Left hindlimb (tissue), 1 donor: Measurements from ENCODE around the gene SPIRE1.
A peak's percentile ranks its signal among the peaks of the same experiment; 100 is the strongest.

Source experiments
- DNase-seq: peaks from one replicate; pipeline ENCODE4 v3.0.0-alpha.2; 2018

SPIRE1 gene

DNA sequence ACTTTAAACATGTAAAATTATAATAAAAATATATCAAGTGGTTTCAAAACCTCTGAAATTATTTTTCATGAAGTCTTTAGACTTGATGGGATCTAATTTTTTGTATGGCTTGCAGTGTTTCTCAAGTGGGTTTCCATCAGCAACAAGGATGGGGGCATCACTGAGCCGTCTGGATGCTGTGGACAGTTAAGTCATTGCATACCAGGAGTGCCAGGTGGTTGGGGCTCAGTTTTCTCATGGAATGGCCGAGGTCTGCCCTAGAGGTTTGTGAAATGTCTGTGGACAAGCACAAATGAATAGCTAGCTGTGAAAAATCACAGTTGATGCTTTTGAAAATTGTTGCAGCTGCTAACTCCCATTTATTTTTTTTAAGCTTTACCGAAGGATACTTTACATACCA lies 248.4 kb downstream of the SPIRE1 start:
- DNase-seq, result peak; percentile 58

DNA sequence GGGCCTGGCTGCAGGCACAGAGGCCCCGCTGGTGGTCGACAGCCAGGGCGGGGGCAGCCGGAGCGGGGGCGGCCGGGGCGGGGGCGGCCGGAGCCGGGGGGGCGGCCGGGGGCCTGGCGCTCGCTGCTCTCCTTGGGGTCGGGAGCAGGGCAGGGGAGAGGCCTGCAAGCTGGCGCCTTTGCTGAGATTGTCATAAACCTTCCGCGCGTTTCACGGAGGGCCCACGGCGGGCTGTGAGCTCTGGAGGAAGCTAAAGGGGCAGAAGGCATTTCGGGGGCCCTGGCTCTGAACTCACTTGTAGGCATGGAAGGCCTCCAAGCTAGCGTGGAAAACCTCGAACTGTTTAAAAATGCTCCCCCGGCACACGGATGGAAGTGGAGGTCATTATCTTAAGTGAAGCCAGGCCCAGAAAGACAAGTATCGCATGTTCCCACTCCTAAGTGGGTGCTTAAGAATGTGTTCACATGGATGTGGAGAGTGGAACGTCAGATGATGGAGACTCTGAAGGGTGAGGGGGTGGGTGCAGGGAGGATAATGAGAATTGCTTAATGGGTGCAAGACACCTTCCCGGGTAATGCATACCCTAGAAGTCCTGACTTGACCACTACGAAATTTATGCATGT lies 249.5 kb downstream of the SPIRE1 start:
- DNase-seq, result no peak

DNA sequence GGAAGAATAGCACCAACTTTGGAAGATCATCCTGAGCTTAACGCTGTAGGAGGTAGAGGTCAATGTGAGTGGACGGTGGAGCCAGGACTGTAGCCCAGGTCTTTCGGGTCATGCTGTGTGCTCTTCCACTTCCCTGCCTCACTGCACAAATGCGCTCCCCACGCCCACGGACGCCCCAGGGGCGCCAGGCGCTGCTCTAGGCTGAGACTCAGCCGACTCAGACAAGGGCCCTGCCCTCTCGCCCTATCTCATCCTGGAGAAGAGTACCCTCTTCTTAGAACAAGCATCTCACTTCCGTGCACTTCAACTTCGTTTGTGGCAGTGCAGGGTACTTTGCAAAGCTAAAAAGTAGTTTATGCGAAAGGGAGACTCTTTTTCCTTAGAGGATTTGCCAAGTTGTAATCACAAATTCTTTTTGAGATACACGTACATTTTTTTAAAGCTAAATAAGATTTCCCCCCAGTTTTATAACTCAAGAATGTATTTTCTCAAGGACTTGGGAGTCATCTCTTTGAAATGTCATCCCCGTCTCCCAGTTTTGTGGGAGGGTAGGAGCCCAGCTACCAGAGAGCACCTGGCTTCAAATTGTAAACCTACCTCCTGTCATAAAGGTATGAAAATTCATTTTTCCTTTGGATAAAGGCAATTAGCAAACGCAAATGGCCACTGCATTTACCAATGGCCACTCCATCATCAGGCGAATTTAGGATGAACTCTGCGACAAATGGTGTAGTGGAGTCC lies 251.4 kb downstream of the SPIRE1 start:
- no peak for DNase-seq

DNA sequence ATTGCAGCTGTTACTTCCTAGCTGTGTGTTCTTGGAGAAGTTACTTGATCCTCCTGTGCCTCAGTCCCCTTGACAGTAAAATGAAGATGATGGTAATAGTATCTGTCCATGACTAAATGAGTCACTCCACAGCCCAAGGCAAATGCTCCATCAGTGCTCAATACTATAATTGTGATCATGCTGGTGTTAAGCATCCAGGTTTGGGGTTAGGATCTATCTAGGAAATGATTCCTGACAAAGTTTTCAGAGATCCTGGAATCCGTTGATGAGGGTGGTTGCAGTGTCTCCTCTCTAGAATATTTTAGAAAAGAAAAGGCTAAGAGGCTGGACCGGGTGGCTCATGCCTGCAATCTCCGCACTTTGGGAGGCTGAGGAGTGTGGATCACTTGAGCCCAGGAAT lies 252.8 kb downstream of the SPIRE1 start:
- no peak for DNase-seq

DNA sequence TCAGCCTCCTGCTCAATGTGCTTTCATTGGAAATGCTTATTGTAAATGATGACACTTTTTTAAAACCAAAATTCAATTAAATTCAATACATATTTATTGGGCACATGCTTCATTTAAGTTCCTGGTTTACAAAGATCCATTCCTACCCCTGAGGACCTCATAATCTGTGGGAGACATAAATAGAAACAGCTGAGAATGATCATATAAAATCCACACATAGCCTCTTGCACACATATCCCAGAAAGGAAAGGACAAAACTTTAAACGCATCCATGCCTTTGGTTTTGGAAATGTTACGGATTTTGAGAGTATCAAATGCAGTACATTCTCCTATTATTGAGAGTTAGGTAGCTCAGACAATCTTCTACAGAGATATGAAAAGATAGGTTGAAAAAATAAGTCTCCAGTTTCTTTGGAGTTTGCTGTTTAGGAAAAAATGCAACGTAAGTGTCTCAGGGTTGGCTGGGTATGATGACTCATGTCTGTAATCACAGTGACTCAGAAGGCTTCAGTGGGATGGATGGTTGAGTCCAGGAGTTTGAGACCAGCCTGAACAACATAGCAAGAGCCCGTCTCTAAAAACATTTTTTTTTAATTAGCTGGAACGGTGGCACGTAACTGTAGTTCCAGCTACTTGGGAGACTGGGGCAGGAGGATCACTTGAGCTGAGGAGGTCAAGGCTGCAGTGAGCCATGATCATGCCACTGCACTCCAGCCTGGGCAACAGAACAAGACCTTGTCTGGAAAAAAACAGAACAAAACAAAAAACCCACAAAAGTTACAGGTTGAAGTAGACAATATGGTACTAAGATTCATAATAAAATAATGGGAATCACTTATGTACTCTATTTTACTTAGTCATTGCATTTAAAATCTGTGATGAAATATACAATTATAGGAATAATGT lies 254.1 kb downstream of the SPIRE1 start:
- no peak for DNase-seq

DNA sequence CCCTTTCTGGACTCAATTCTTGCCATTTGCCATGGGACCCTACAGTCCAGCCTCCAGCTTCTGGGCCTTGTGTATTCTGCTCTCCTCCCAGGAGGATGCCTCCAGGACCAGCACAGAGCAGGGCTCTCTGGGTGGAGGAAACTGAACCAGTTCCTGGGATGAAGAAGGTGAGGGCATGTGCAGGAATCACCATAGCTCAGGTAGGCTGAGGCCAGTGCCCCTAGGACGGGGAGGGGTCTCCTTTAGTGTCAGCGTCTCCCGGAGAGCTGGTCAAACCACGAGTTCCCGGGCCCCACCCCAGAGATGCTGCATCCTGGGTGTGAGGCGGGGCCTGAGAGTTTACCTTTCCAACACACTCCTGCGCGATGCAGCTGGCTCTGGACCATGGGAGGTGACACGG lies 256.0 kb downstream of the SPIRE1 start:
- DNase-seq, result no peak

DNA sequence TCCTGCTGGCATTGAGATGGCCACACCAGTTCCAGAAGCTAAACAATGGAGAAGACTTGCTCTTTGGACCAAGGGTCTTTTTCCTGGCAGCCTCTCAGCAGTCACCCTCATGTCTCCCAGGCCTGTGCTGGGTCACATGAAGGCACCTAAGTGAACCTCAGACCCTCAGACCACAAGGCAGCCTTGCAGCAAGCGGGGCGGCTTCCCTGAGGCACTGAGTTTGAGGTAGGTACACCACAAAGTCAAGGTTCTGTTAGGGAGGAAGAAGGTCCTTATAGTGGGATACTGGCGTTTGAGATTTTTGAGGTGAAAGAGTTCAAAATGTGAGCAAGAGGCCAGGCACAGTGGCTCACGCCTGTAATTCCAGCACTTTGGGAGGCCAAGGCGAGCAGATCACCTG lies 258.7 kb downstream of the SPIRE1 start:
- DNase-seq, result no peak

DNA sequence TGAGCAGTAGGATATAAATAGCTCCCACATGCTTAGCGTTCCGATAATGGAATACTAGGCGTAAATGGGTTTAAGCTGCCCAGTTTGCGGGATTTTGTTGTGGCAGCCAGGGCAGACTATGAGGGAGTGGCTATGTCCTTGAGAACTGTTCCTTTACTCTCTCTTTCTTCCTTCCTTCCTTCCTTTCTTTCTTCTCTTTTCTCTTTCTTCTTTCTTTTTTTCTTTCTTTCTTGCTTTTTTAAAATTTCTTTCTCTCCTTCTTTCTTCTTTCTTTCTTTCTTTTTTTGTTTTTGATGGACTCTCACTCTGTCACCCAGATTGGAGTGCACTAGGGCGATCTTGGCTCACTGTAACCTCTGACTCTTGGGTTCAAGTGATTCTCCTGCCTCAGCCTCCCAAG lies 259.3 kb downstream of the SPIRE1 start:
- no peak for DNase-seq

DNA sequence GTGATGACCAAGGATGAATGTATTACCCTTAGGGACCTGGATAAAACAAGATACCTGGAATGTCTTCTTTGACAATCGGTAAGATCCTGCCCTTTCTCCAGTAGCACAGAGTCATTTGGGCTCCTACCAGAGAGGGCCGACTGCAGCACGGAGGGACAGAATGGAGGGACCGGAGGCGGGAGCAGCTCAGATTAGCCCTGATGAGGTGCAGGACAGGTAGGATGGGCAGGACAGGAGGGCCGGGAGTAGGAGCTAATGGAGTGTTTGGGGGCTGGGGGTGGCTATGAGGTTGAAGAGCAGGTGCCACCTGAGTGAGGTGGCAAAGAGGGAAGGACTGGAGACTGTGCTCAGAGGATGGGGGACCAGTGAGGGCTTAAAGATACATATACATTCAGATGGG lies 260.1 kb downstream of the SPIRE1 start:
- no peak for DNase-seq

DNA sequence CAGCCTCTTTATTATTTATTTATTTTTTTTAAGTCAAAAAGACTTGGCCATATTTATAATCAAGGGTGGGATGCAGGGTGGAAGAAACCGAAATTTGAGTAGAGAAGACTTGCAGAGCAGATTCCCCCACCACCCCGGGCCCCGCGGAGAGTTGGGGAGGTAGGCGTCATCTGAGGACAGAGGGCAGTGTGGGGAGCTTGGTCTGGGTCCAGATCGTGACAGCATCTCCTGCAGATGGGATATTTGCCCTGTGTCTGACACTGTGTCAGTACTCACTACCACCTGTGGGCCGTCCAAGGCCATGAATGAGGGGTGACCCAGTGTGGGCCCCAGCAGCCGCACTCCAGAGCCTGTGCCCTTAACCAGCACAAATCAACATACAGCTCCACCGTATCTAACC lies 260.7 kb downstream of the SPIRE1 start:
- DNase-seq, result no peak
